HepG2 (cell line): Measurements from ENCODE around the gene CMIP. TPM values are rescaled to one million over a fixed set of nuclear protein-coding genes. Genes with fewer than 3 reads are reported as not detected.
A peak's percentile ranks its signal among the peaks of the same experiment; 100 is the strongest.

ENCODE experiments used
- ATAC-seq: fragments of 200-7000 bp; cut with Tn5 transposase; 3 replicates; pipeline ENCODE4 v1.9.1; 2020; ENCODE audit warnings: mild to moderate bottlenecking, moderate library complexity
- BruUV-seq: library from RNA; stranded (reverse); fragments of 400-500 nt; replicated peaks from 2 replicates; lab custom pipeline; 2021; lab: Mats Ljungman, UMichigan
- CTCF ChIA-PET: fragments of 300-600 bp; formaldehyde crosslinking; extraction: SDS; loops from one replicate; lab custom pipeline; 2021; ENCODE audit warnings: low total read pairs, inconsistent platforms, low intra/inter-chr PET ratio; lab: Yijun Ruan, JAX
- POLR2A ChIA-PET: fragments of 350-600 bp; sonication (Branson Sonifier 250); formaldehyde crosslinking; loops from one replicate; lab custom pipeline; 2020; ENCODE audit warnings: antibody characterized with exemption, inconsistent platforms; lab: Yijun Ruan, JAX
- DNase-seq: peaks from one replicate; pipeline ENCODE4 v3.0.0-alpha.2; 2015; ENCODE audit warnings: low spot score
- FAIRE-seq: peaks from 3 replicates; lab custom pipeline; 2011; peaks lifted over from hg19 to GRCh38; lab: Jason Lieb, UNC
- H2AFZ ChIP-seq: one replicate; pipeline ENCODE4 v1.6.1; 2011; ENCODE audit warnings: low read length, inconsistent platforms
- H3K27ac ChIP-seq: fragments of 300-600 bp; 3 replicates; pipeline ENCODE4 v1.8.0; 2011; ENCODE audit warnings: mixed run types, mild to moderate bottlenecking, mixed read lengths, low read length, inconsistent platforms; ENCODE audit not compliant: insufficient read depth; ENCODE audit errors: extremely low read length
- H3K27me3 ChIP-seq, 2 experiments: fragments of 200-600 bp in 1 of 2; 2 replicates in 1 of 2; 3 replicates in 1 of 2; pipeline versions ENCODE4 v1.6.0 to v1.8.0; 2011; ENCODE audit warnings: low read length in 2 of 2, mild to moderate bottlenecking in 2 of 2, moderate library complexity in 2 of 2, inconsistent platforms in 1 of 2; ENCODE audit not compliant: insufficient read depth in 2 of 2, control insufficient read depth in 1 of 2
- H3K36me3 ChIP-seq, 2 experiments: fragments of 200-600 bp in 1 of 2; replicated peaks in 1 of 2; 2 replicates in 1 of 2; 3 replicates in 1 of 2; pipeline versions ENCODE4 v1.5.1 to v1.8.0; 2011; ENCODE audit warnings: low read length in 2 of 2, inconsistent platforms in 1 of 2; ENCODE audit not compliant: insufficient read depth in 2 of 2, control insufficient read depth in 1 of 2
- H3K4me1 ChIP-seq: 2 replicates; pipeline ENCODE4 v1.5.1; 2012; ENCODE audit warnings: low read length, inconsistent platforms; ENCODE audit not compliant: insufficient read depth
- H3K4me2 ChIP-seq: 2 replicates; pipeline ENCODE4 v1.6.0; 2011; ENCODE audit warnings: low read depth, low read length, inconsistent platforms
- H3K4me3 ChIP-seq, 3 experiments: fragments of 200-600 bp in 1 of 3; sonication (generic), shearing (Covaris generic) in 1 of 3; replicated peaks in 1 of 3; 2 replicates each; pipeline ENCODE4 v1.5.1; 2011 to 2016; ENCODE audit warnings: low read length in 3 of 3, inconsistent platforms in 2 of 3, low read depth in 2 of 3, mild to moderate bottlenecking in 2 of 3, control low read depth in 1 of 3, mixed read lengths in 1 of 3; ENCODE audit not compliant: insufficient read depth in 1 of 3
- H3K79me2 ChIP-seq: one replicate; pipeline ENCODE4 v1.6.1; 2011; ENCODE audit warnings: low read length, inconsistent platforms; ENCODE audit not compliant: insufficient read depth
- H3K9ac ChIP-seq: 2 replicates; pipeline ENCODE4 v1.6.0; 2011; ENCODE audit warnings: mild to moderate bottlenecking, low read depth, low read length, inconsistent platforms; ENCODE audit not compliant: insufficient read depth
- H3K9me3 ChIP-seq: 2 replicates; pipeline ENCODE4 v1.5.1; 2012; ENCODE audit warnings: mild to moderate bottlenecking, low read length
- H4K20me1 ChIP-seq: 2 replicates; pipeline ENCODE4 v1.6.0; 2011; ENCODE audit warnings: inconsistent platforms, mild to moderate bottlenecking, low read length, moderate library complexity; ENCODE audit not compliant: insufficient read depth
- AGO2 ChIP-seq: fragments of 200-400 bp; formaldehyde crosslinking; optimal IDR thresholded peaks from 2 replicates; pipeline ENCODE3; 2017; ENCODE audit warnings: mild to moderate bottlenecking, low read depth, low read length, moderate library complexity
- ELF4 ChIP-seq: sonication (generic); formaldehyde crosslinking; IDR thresholded peaks from 2 replicates; pipeline ENCODE4 v1.5.0; 2020; ENCODE audit warnings: missing genetic modification reagents, mild to moderate bottlenecking, moderate library complexity, borderline replicate concordance
- POGZ ChIP-seq: sonication (generic); formaldehyde crosslinking; IDR thresholded peaks from 2 replicates; pipeline ENCODE4 v1.4.0; 2020; ENCODE audit warnings: mild to moderate bottlenecking, missing genetic modification reagents
- SIX4 ChIP-seq: sonication (generic); formaldehyde crosslinking; IDR thresholded peaks from 2 replicates; pipeline ENCODE4 v1.4.0; 2020; ENCODE audit warnings: missing genetic modification reagents
- ZNF180 ChIP-seq: sonication (generic); formaldehyde crosslinking; IDR thresholded peaks from 2 replicates; pipeline ENCODE4 v1.4.0; 2020; ENCODE audit warnings: low read depth, missing genetic modification reagents, borderline replicate concordance
- ZNF337 ChIP-seq: sonication (generic); formaldehyde crosslinking; IDR thresholded peaks from 2 replicates; pipeline ENCODE4 v1.5.1; 2020; ENCODE audit warnings: missing genetic modification reagents, low read depth, mild to moderate bottlenecking, borderline replicate concordance
- ZNF550 ChIP-seq: sonication (generic); formaldehyde crosslinking; IDR thresholded peaks from 2 replicates; pipeline ENCODE4 v1.4.0; 2020; ENCODE audit warnings: mild to moderate bottlenecking, missing genetic modification reagents, borderline replicate concordance
- ZNF552 ChIP-seq: sonication (generic); formaldehyde crosslinking; IDR thresholded peaks from 2 replicates; pipeline ENCODE4 v1.9.0; 2022; ENCODE audit warnings: missing genetic modification reagents, mild to moderate bottlenecking, borderline replicate concordance
- ZNF768 ChIP-seq: sonication (generic); formaldehyde crosslinking; IDR thresholded peaks from 2 replicates; pipeline ENCODE4 v1.4.0; 2020; ENCODE audit warnings: missing genetic modification reagents
- ZSCAN29 ChIP-seq: sonication (generic); formaldehyde crosslinking; conservative IDR thresholded peaks from 2 replicates; pipeline ENCODE4 v1.4.0; 2020; ENCODE audit warnings: mild to moderate bottlenecking, missing genetic modification reagents
- WGBS: methylation state at CpG from one replicate; pipeline ENCODE4 v1.1.6; 2017; ENCODE audit warnings: low lambda C conversion rate; 5-methylcytosine and 5-hydroxymethylcytosine counted together
- in situ Hi-C: cut with HindIII; loops from 2 replicates; pipeline ENCODE4 v1.10.0; 2017; ENCODE audit warnings: low pct_unique_long_range_greater_than_20kb; ENCODE audit not compliant: extremely low pct_ligation_motif_present
- intact Hi-C: fragments of 100-400 bp; cut with micrococcal nuclease; formaldehyde crosslinking; loops from one replicate; pipeline ENCODE4 v1.10.0; 2022; ENCODE audit not compliant: unreplicated experiment
- polyA plus RNA-seq, 8 experiments: library from polyadenylated mRNA; depleted of rRNA in 3 of 8; stranded (reverse) in 7 of 8; unstranded in 1 of 8; fragments of >200 nt; fragmentation: Illumina TruSeq in 4 of 8; extraction: Trizol in 4 of 8; gene quantifications; 2 replicates each; pipeline versions ENCODE4 v1.2.1 to v1.2.3, GENCODE V29; 2011 to 2016; ENCODE audit warnings: low read depth in 4 of 8, missing spikeins in 1 of 8, mixed read lengths in 1 of 8; ENCODE audit not compliant: insufficient read depth in 1 of 8
- total RNA-seq, 5 experiments: library from RNA; depleted of rRNA; stranded (reverse); fragments of >200 nt; fragmentation: Illumina TruSeq; extraction: Trizol; gene quantifications; 2 replicates each; pipeline ENCODE4 v1.2.3, GENCODE V29; 2016; ENCODE audit warnings: low read depth in 1 of 5

Gene CMIP
- total and polyA plus RNA-seq, 2 of the 13 experiments (the other 11 are each of a cell fraction or from before 2014, with no cell fraction given) = 10.9 to 18.1 TPM

DNA sequence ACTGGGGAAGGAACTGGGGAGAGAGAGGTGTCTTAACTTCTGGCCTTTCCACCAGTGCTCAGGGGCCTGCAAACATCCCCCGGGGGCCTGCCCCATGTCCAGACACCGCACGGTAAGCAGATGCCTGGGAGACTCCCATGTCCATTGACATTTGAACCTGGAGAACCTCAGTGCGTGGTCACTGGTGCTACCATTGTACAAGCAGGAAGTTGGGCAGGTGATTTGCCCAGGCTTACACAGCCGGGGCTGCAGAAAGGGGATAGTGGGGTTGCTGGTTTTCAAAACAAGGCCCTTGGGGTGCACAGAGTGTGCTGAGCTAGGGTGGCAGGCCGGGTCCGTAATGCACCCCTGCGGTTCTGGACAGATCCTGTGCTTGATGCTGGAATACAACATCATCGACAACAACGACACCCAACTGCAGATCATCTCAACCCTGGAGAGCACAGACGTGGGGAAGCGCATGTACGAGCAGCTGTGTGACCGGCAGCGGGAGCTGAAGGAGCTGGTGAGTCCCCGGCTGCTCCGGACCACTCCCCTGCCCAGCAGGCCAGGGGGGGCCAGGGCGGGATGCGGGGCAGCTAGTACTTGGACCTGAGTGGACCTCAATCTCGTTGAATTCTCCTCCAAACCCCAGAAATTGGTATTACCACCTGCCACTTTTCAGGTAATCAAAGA is 256.8 kb downstream of the CMIP start:
- no peak for FAIRE-seq
- no peak overlapping the region for H3K4me3 ChIP-seq
- intact Hi-C loops = no loop called here
- DNase-seq = no peak
- in situ Hi-C loops = no loop called here
- no peak overlapping the region for H3K27ac ChIP-seq
- peaks cover 62 to 91% of the 10 kb centered on the region in 2 experiments for H3K36me3 ChIP-seq
- WGBS = 96% methylated on average over 19 of the region's 20 CpGs
- ATAC-seq = no peak
- no peak overlapping the region for H3K4me2 ChIP-seq
- H4K20me1 ChIP-seq = no peaks in the 10 kb centered on the region; the same call in 1 of the 2 replicates
- H3K79me2 ChIP-seq = no peaks in the 10 kb centered on the region
- no peaks in the 10 kb centered on the region for H3K27me3 ChIP-seq
- H3K9ac ChIP-seq = no peak overlapping the region
- peak; percentile 77 for TF ChIP-seq AGO2
- TF ChIP-seq ZNF180 = no peak
- no peak for TF ChIP-seq SIX4
- no peak overlapping the region for H2AFZ ChIP-seq
- H3K9me3 ChIP-seq = no peaks in the 10 kb centered on the region
- POLR2A ChIA-PET = no interaction called here
- CTCF ChIA-PET = no interaction called here
- H3K4me1 ChIP-seq = no peaks in the 10 kb centered on the region
- no TSS peak for BruUV-seq

DNA sequence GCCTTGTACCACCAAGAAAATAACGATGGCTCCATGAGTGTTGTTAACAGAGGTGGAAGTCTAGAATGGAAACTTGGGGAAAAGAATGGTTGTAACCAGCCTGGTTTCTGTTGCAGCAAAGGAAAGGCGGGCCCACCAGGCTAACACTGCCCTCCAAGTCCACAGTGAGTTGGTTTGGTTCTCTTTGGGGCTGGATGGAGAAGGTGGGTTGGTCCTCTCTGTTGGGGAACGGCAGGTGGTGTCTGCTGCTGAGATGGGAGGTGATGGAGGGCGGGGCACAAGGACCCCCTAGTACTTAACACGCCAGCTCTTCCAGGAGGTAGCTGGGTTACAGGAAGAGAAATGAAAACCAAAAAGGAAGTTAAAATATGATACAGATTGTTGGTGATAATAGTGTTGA is 257.9 kb downstream of the CMIP start:
- in situ Hi-C loops (no loop called here), intact Hi-C loops (no loop called here)
- Histone ChIP-seq H3K27me3 (no peaks in the 10 kb centered on the region), H3K4me1 (no peaks in the 10 kb centered on the region), H3K4me3 (no peak overlapping the region), H3K27ac (no peak overlapping the region), H3K9me3 (no peaks in the 10 kb centered on the region), H4K20me1 (no peaks in the 10 kb centered on the region; the same call in 1 of the 2 replicates), H2AFZ (no peak overlapping the region), H3K9ac (no peak overlapping the region), H3K4me2 (no peak overlapping the region), H3K36me3 (peaks cover 62 to 91% of the 10 kb centered on the region in 2 experiments)
- no peak for DNase-seq
- BruUV-seq = no TSS peak
- no peak for FAIRE-seq
- 97% methylated on average over 5 of the region's 5 CpGs for WGBS
- CTCF ChIA-PET = no interaction called here
- POLR2A ChIA-PET = no interaction called here
- TF ChIP-seq ELF4 = no peak
- no peak for TF ChIP-seq ZNF550
- TF ChIP-seq ZSCAN29 (CRISPR knock-in tag) = no peak
- no peak for TF ChIP-seq ZNF552 (CRISPR knock-in tag)
- TF ChIP-seq POGZ = no peak
- TF ChIP-seq ZNF337 (CRISPR knock-in tag) = no peak
- no peak for TF ChIP-seq ZNF768 (CRISPR knock-in tag)
- TF ChIP-seq, all 625 proteins: peak for 0
- H3K79me2 ChIP-seq = no peaks in the 10 kb centered on the region
- ATAC-seq = no peak
